Measurements from ENCODE around the gene ABCC8. TPM values are rescaled to one million over a fixed set of nuclear protein-coding genes. Genes with fewer than 3 reads are reported as not detected.

Gene ABCC8
- total and polyA plus RNA-seq, 2 of the 8 experiments (the other 6 are each of a cell fraction or from before 2014, with no cell fraction given): 3.7 to 4.9 TPM

DNA sequence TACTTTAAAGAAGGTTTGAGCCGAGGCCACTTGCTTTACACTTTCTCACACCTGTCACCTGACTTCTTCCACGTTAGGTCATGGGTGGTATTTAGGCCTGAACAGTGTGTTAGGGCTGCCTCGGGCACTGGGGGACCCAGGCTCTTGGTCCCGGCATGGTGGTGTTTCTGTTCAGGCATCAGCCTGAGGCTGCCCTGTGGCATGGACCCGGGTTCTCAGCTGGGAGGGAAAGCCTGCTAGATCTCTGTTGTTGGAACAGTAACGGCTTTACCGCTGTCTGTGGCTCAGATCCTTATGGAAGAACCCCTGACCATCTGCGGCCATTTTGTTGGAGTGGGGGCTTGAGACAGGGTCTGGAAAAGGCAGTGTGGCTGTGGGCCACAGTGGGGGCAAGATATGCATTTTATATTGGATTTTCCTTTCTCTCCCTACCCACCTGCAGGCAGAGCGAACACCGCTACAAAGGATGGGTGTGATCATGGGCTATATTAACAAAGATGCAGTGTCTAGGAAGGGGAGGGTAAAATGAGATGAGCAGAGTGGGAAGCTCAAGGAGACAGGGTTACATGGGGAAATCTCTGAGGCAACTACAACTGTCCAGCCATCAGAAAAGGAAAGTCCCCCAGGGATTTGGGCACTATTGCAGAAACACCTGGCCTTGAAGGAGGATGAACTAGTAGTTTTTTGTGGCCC, 86.5 kb downstream of the ABCC8 start:
- Histone ChIP-seq H2BK15ac (ENCODE audit: low read length) (peak overlapping the region; percentile 88), H2BK12ac (ENCODE audit: low read depth, low read length) (peak overlapping the region; percentile 39; the same call in 1 of the 2 replicates), H4K8ac (ENCODE audit: extremely low read depth, insufficient read depth, low read length) (peak overlapping the region; percentile 58; the same call in 1 of the 2 replicates), H4K91ac (replicated peaks; ENCODE audit: insufficient read length, low read length) (no peak overlapping the region), H3K18ac (ENCODE audit: extremely low read depth, low read length) (no peak overlapping the region; the same call in 1 of the 2 replicates), H3K9me3 (ENCODE audit: insufficient read depth in 2 of 2, low read depth in 1 of 2, low read length in 1 of 2) (no peaks in the 10 kb centered on the region), H3K27ac (ENCODE audit: low read depth, low read length) (no peak overlapping the region), H2AK5ac (ENCODE audit: low read depth, low read length) (no peak overlapping the region), H3K79me1 (ENCODE audit: low read depth, low read length) (no peaks in the 10 kb centered on the region), H3K23me2 (ENCODE audit: low read depth, low read length) (no peaks in the 10 kb centered on the region), H3K36me3 (ENCODE audit: control insufficient read depth in 2 of 4, insufficient read depth in 4 of 4, low read length in 3 of 4) (no peaks in the 10 kb centered on the region), H2BK20ac (ENCODE audit: low read length) (no peak overlapping the region), H3K9ac (replicated peaks in 1 of 4; ENCODE audit: extremely low read depth in 1 of 4, low read depth in 3 of 4, low read length in 3 of 4) (no peak overlapping the region), H2BK120ac (replicated peaks; ENCODE audit: low read depth, low read length) (no peak overlapping the region), H3K56ac (replicated peaks; ENCODE audit: insufficient read length, low read depth, low read length) (no peak overlapping the region), H2AFZ (ENCODE audit: low read length) (peak overlapping the region; percentile 11), H3K14ac (ENCODE audit: insufficient read length) (no peak overlapping the region), H3K4me1 (replicated peaks in 1 of 4; ENCODE audit: control insufficient read depth in 3 of 4, insufficient read depth in 4 of 4, low read length in 3 of 4) (peaks cover 0 to 8% (median 2%) of the 10 kb centered on the region in 4 experiments; a peak in 3 of 7 replicates), H3K27me3 (replicated peaks in 1 of 4; ENCODE audit: control insufficient read depth in 3 of 4, extremely low read depth in 1 of 4, insufficient read depth in 3 of 4, low read length in 3 of 4) (peaks cover 0 to 7% (median 0%) of the 10 kb centered on the region in 4 experiments; a peak in 4 of 7 replicates), H4K20me1 (replicated peaks in 1 of 2; ENCODE audit: control insufficient read depth in 1 of 2, insufficient read depth in 2 of 2, low read length in 2 of 2) (peaks cover 0 to 5% of the 10 kb centered on the region in 2 experiments), H2BK5ac (ENCODE audit: low read depth, low read length) (no peak overlapping the region; the same call in 1 of the 2 replicates), H3K4me2 (ENCODE audit: insufficient read depth in 1 of 2, low read depth in 2 of 2, low read length in 2 of 2) (peak overlapping the region; percentile 55 to 71), H3K4ac (replicated peaks; ENCODE audit: insufficient read length, low read depth, low read length) (no peak overlapping the region), H3K79me2 (ENCODE audit: control insufficient read depth in 1 of 2, insufficient read depth in 2 of 2, low read length in 2 of 2) (no peaks in the 10 kb centered on the region), H3K23ac (ENCODE audit: insufficient read length) (no peak overlapping the region), H4K5ac (ENCODE audit: insufficient read length, low read depth, low read length) (no peak overlapping the region), H3K4me3 (ENCODE audit: extremely low read depth in 1 of 4, insufficient read depth in 2 of 4, low read depth in 3 of 4, low read length in 4 of 4) (peak overlapping the region in 3 of 4 experiments; percentile 9 to 80 (median 51); a peak in 6 of 8 replicates)
- WGBS, 2 experiments (ENCODE audit: extremely low coverage in 1 of 2, insufficient coverage in 1 of 2, insufficient read length in 1 of 2, insufficient replicate concordance in 2 of 2, low coverage in 1 of 2, low lambda C conversion rate in 2 of 2, missing lambda C conversion rate in 1 of 2): 73% methylated on average over 10 of the region's 10 CpGs; no CpG with 5 or more reads in 1 of the 2 experiments
- peak; percentile 33 for TF ChIP-seq EZH2 (IDR thresholded peaks at IDR 0.05; ENCODE audit: low read depth, low read length, severe bottlenecking)
- 0 out of 2 replicates have a peak, but pooled peaks have one; percentile 11 for TF ChIP-seq YY1 (IDR thresholded peaks at IDR 0.05; ENCODE audit: low read depth, low read length)
- no peak for TF ChIP-seq SP2 (IDR thresholded peaks at IDR 0.05; ENCODE audit: low read length)
- FAIRE-seq: no peak
- CTCF ChIA-PET (ENCODE audit: partially characterized antibody): interaction anchor here (0.5 to 38.8 kb wide), 20 partner anchors 8 to 175 kb away, joined by 3 to 1414 read pairs (median 4); partner anchors contain the start of genes ABCC8 and USH1C
- POLR2A ChIA-PET (ENCODE audit: partially characterized antibody): interaction anchor here (1.4 to 2.2 kb wide), 2 partner anchors 11 to 85 kb away, joined by 4 to 6 read pairs; no protein-coding TSS in a partner anchor
- no peak for DNase-seq (ENCODE audit: low read depth in 1 of 2, low spot score in 2 of 2)
